T-helper 17 cell (primary cell): ENCODE data around the gene ARID5B. TPM values are rescaled to one million over a fixed set of nuclear protein-coding genes. Genes with fewer than 3 reads are reported as not detected.
"Not testable (repeated sequence)": the region's sequence is repeated elsewhere in the genome, so short reads cannot be mapped to it uniquely, and the experiment has no call there.

Experiments used
- ATAC-seq: fragments of 150-1000 bp; cut with Tn5 transposase; 2 replicates; pipeline ENCODE4 v1.10.0; 2021; ENCODE audit warnings: mild to moderate bottlenecking, moderate library complexity
- DNase-seq, 3 donors: peaks; one replicate each; pipeline versions ENCODE4 v3.0.0 to v3.0.0-alpha.2; 2020 to 2021
- H3K9me3 ChIP-seq: one replicate; pipeline ENCODE4 v1.7.0; 2013; ENCODE audit warnings: low read length, mild to moderate bottlenecking; ENCODE audit not compliant: control insufficient read depth, poor library complexity, severe bottlenecking
- H3K27ac Mint-ChIP-seq: one replicate; pipeline ENCODE4 v1.8.0; 2022; ENCODE audit warnings: mild to moderate bottlenecking, moderate library complexity, mixed read lengths
- H3K27me3 Mint-ChIP-seq: one replicate; pipeline ENCODE4 v1.8.0; 2022; ENCODE audit warnings: mixed read lengths
- H3K36me3 Mint-ChIP-seq: one replicate; pipeline ENCODE4 v1.8.0; 2022; ENCODE audit warnings: low read depth, mixed read lengths
- H3K4me1 Mint-ChIP-seq: one replicate; pipeline ENCODE4 v1.8.0; 2022; ENCODE audit warnings: mild to moderate bottlenecking, mixed read lengths
- H3K4me3 Mint-ChIP-seq: one replicate; pipeline ENCODE4 v1.8.0; 2022; ENCODE audit warnings: mild to moderate bottlenecking, moderate library complexity, mixed read lengths
- total RNA-seq, 4 donors: library from RNA in 2 of 4; stranded (reverse) in 2 of 4; gene quantifications; one replicate each; pipeline ENCODE4 v1.2.3 and lab custom pipeline; 2022 to 2026

The ARID5B gene
- total RNA-seq, 2 donors from 2014 or later, result 58.2 to 67.6 TPM

- H3K9me3 ChIP-seq, result no peaks in the 10 kb centered on the region
- no peak overlapping the region for H3K4me3 Mint-ChIP-seq
- no peak for DNase-seq
- ATAC-seq, result no peak
- no peaks in the 10 kb centered on the region for H3K36me3 Mint-ChIP-seq
- H3K27me3 Mint-ChIP-seq, result no peaks in the 10 kb centered on the region
- peaks cover 18% of the 10 kb centered on the region for H3K4me1 Mint-ChIP-seq
- H3K27ac Mint-ChIP-seq, result no peak overlapping the region
These were observed 126.5 kb downstream of the ARID5B start for GRCh38 chr10:62027841-62028501.

GRCh38 chr10:62028502-62028842 lies 127.0 kb downstream of the ARID5B start:
- not testable (repeated sequence) for H3K4me3 Mint-ChIP-seq, DNase-seq, H3K9me3 ChIP-seq, H3K36me3 Mint-ChIP-seq, H3K27ac Mint-ChIP-seq, ATAC-seq, H3K27me3 Mint-ChIP-seq
- H3K4me1 Mint-ChIP-seq, result peaks cover 21% of the 10 kb centered on the region

GRCh38 chr10:62029401-62029800 lies 127.9 kb downstream of the ARID5B start:
- H3K36me3 Mint-ChIP-seq, result no peaks in the 10 kb centered on the region
- no peak overlapping the region for H3K27ac Mint-ChIP-seq
- H3K27me3 Mint-ChIP-seq, result no peaks in the 10 kb centered on the region
- no peaks in the 10 kb centered on the region for H3K9me3 ChIP-seq
- DNase-seq (no peak), ATAC-seq (no peak)
- no peak overlapping the region for H3K4me3 Mint-ChIP-seq
- peaks cover 25% of the 10 kb centered on the region for H3K4me1 Mint-ChIP-seq

- no peaks in the 10 kb centered on the region for H3K36me3 Mint-ChIP-seq
- ATAC-seq (no peak), DNase-seq (no peak)
- H3K4me3 Mint-ChIP-seq, result no peak overlapping the region
- no peaks in the 10 kb centered on the region for H3K27me3 Mint-ChIP-seq
- H3K27ac Mint-ChIP-seq, result no peak overlapping the region
- no peaks in the 10 kb centered on the region for H3K9me3 ChIP-seq
- H3K4me1 Mint-ChIP-seq, result peaks cover 31% of the 10 kb centered on the region
These were observed 130.0 kb downstream of the ARID5B start for GRCh38 chr10:62031507-62031906.

GRCh38 chr10:62033125-62033524 lies 131.6 kb downstream of the ARID5B start:
- H3K4me3 Mint-ChIP-seq, result no peak overlapping the region
- DNase-seq (no peak), ATAC-seq (no peak)
- peak overlapping the region; percentile 83 for H3K27ac Mint-ChIP-seq
- no peaks in the 10 kb centered on the region for H3K9me3 ChIP-seq
- peaks cover 30% of the 10 kb centered on the region for H3K4me1 Mint-ChIP-seq
- H3K27me3 Mint-ChIP-seq, result no peaks in the 10 kb centered on the region
- H3K36me3 Mint-ChIP-seq, result no peaks in the 10 kb centered on the region

- DNase-seq, result no peak
- H3K36me3 Mint-ChIP-seq, result no peaks in the 10 kb centered on the region
- peaks cover 36% of the 10 kb centered on the region for H3K4me1 Mint-ChIP-seq
- no peak for ATAC-seq
- H3K27ac Mint-ChIP-seq, result no peak overlapping the region
- no peaks in the 10 kb centered on the region for H3K27me3 Mint-ChIP-seq
- H3K9me3 ChIP-seq, result no peaks in the 10 kb centered on the region
- H3K4me3 Mint-ChIP-seq, result no peak overlapping the region
These were observed 132.7 kb downstream of the ARID5B start for GRCh38 chr10:62034096-62034640.

GRCh38 chr10:62036186-62037081 lies 134.9 kb downstream of the ARID5B start:
- DNase-seq, result no peak
- no peak for ATAC-seq
- H3K36me3 Mint-ChIP-seq, result no peaks in the 10 kb centered on the region
- H3K4me1 Mint-ChIP-seq, result peaks cover 43% of the 10 kb centered on the region
- H3K4me3 Mint-ChIP-seq, result peak overlapping the region; percentile 9
- no peaks in the 10 kb centered on the region for H3K27me3 Mint-ChIP-seq
- H3K27ac Mint-ChIP-seq, result peak overlapping the region; percentile 72
- no peaks in the 10 kb centered on the region for H3K9me3 ChIP-seq

GRCh38 chr10:62037166-62037831 lies 135.8 kb downstream of the ARID5B start:
- DNase-seq (no peak), ATAC-seq (no peak)
- H3K4me1 Mint-ChIP-seq, result peaks cover 49% of the 10 kb centered on the region
- H3K27ac Mint-ChIP-seq, result peak overlapping the region; percentile 72
- H3K27me3 Mint-ChIP-seq, result no peaks in the 10 kb centered on the region
- no peaks in the 10 kb centered on the region for H3K9me3 ChIP-seq
- no peak overlapping the region for H3K4me3 Mint-ChIP-seq
- no peaks in the 10 kb centered on the region for H3K36me3 Mint-ChIP-seq

- no peaks in the 10 kb centered on the region for H3K9me3 ChIP-seq
- Mint-ChIP-seq H3K27me3 (no peaks in the 10 kb centered on the region), H3K4me1 (peaks cover 48% of the 10 kb centered on the region), H3K4me3 (no peak overlapping the region), H3K27ac (peak overlapping the region; percentile 72), H3K36me3 (no peaks in the 10 kb centered on the region)
- ATAC-seq (no peak), DNase-seq (no peak)
These were observed 136.6 kb downstream of the ARID5B start for GRCh38 chr10:62037890-62038608.

GRCh38 chr10:62038609-62039190 lies 137.2 kb downstream of the ARID5B start:
- H3K27me3 Mint-ChIP-seq, result no peaks in the 10 kb centered on the region
- H3K36me3 Mint-ChIP-seq, result no peaks in the 10 kb centered on the region
- ATAC-seq, result peak; percentile 85

GRCh38 chr10:62039954-62040353 lies 138.5 kb downstream of the ARID5B start:
- ATAC-seq, result no peak
- Mint-ChIP-seq H3K27me3 (no peaks in the 10 kb centered on the region), H3K4me1 (peaks cover 50% of the 10 kb centered on the region), H3K36me3 (no peaks in the 10 kb centered on the region), H3K27ac (no peak overlapping the region), H3K4me3 (no peak overlapping the region)
- no peaks in the 10 kb centered on the region for H3K9me3 ChIP-seq
- DNase-seq, result no peak

More at GRCh38 chr10:62038609-62039190, 137.2 kb downstream of the ARID5B start:
- peak; percentile 36 to 64 (median 54) for DNase-seq
- H3K4me3 Mint-ChIP-seq, result peak overlapping the region; percentile 68
- peaks cover 49% of the 10 kb centered on the region for H3K4me1 Mint-ChIP-seq
- H3K9me3 ChIP-seq, result no peaks in the 10 kb centered on the region
- peak overlapping the region; percentile 72 for H3K27ac Mint-ChIP-seq

GRCh38 chr10:62040881-62041280 lies 139.4 kb downstream of the ARID5B start:
- ATAC-seq (no peak), DNase-seq (no peak)
- Mint-ChIP-seq H3K36me3 (no peaks in the 10 kb centered on the region), H3K27ac (peak overlapping the region; percentile 60), H3K4me1 (peaks cover 57% of the 10 kb centered on the region), H3K4me3 (no peak overlapping the region), H3K27me3 (no peaks in the 10 kb centered on the region)
- H3K9me3 ChIP-seq, result no peaks in the 10 kb centered on the region
